Measurements from ENCODE around the gene PLCZ1. TPM values are rescaled to one million over a fixed set of nuclear protein-coding genes. Genes with fewer than 3 reads are reported as not detected.

Gene PLCZ1
- total RNA-seq, 3 donors from 2014 or later (not counting 1 experiment from before 2014, with no cell fraction given) = not detected

- no peaks in the 10 kb centered on the region for H3K36me3 ChIP-seq (ENCODE audit: control insufficient read depth, insufficient read depth, low read length)
- ATAC-seq (no peak), DNase-seq (no peak)
- H3K27me3 ChIP-seq (ENCODE audit: control insufficient read depth, insufficient read depth, low read length) = no peaks in the 10 kb centered on the region
- H3K4me1 ChIP-seq (ENCODE audit: control insufficient read depth, insufficient read depth, low read length) = no peaks in the 10 kb centered on the region
- H3K27me3 Mint-ChIP-seq (ENCODE audit: low read depth in 2 of 2) = no peaks in the 10 kb centered on the region
- no peak overlapping the region for H3K4me3 Mint-ChIP-seq
- no peaks in the 10 kb centered on the region for H3K36me3 Mint-ChIP-seq
- no peak overlapping the region for H3K4me3 ChIP-seq (ENCODE audit: low read length)
- intact Hi-C loops (cut with micrococcal nuclease) = no loop called here
- H3K27ac ChIP-seq (ENCODE audit: low read length) = no peak overlapping the region
- H3K9me3 ChIP-seq (ENCODE audit: control insufficient read depth, insufficient read depth, low read length) = no peaks in the 10 kb centered on the region
- peaks cover 11 to 14% of the 10 kb centered on the region in 2 donors for H3K9me3 Mint-ChIP-seq
- WGBS (ENCODE audit: insufficient coverage) = 80% methylated on average over 2 of the region's 3 CpGs
- no peaks in the 10 kb centered on the region for H3K4me1 Mint-ChIP-seq
- TF ChIP-seq CTCF (IDR thresholded peaks at IDR 0.05) = no peak
- no peak overlapping the region for H3K27ac Mint-ChIP-seq
These were observed 56.0 kb downstream of the PLCZ1 start for GRCh38 chr12:18681818-18682217.

- intact Hi-C loops (cut with micrococcal nuclease) = no loop called here
- Mint-ChIP-seq H3K36me3 (no peaks in the 10 kb centered on the region), H3K27ac (no peak overlapping the region), H3K27me3 (ENCODE audit: low read depth in 2 of 2) (no peaks in the 10 kb centered on the region), H3K4me1 (no peaks in the 10 kb centered on the region), H3K4me3 (no peak overlapping the region), H3K9me3 (peaks cover 12% of the 10 kb centered on the region in 2 donors)
- Histone ChIP-seq H3K36me3 (ENCODE audit: control insufficient read depth, insufficient read depth, low read length) (no peaks in the 10 kb centered on the region), H3K4me1 (ENCODE audit: control insufficient read depth, insufficient read depth, low read length) (no peaks in the 10 kb centered on the region), H3K9me3 (ENCODE audit: control insufficient read depth, insufficient read depth, low read length) (no peaks in the 10 kb centered on the region), H3K4me3 (ENCODE audit: low read length) (no peak overlapping the region), H3K27me3 (ENCODE audit: control insufficient read depth, insufficient read depth, low read length) (no peaks in the 10 kb centered on the region), H3K27ac (ENCODE audit: low read length) (no peak overlapping the region)
- TF ChIP-seq CTCF (IDR thresholded peaks at IDR 0.05) = no peak
- no peak for ATAC-seq
- 86% methylated on average over 5 of the region's 5 CpGs for WGBS (ENCODE audit: insufficient coverage)
- no peak for DNase-seq
These were observed 60.7 kb downstream of the PLCZ1 start for GRCh38 chr12:18676996-18677588.

GRCh38 chr12:18676141-18676540 is 61.7 kb downstream of the PLCZ1 start:
- Histone ChIP-seq H3K4me1 (ENCODE audit: control insufficient read depth, insufficient read depth, low read length) (no peaks in the 10 kb centered on the region), H3K9me3 (ENCODE audit: control insufficient read depth, insufficient read depth, low read length) (no peaks in the 10 kb centered on the region), H3K27ac (ENCODE audit: low read length) (no peak overlapping the region), H3K36me3 (ENCODE audit: control insufficient read depth, insufficient read depth, low read length) (no peaks in the 10 kb centered on the region), H3K27me3 (ENCODE audit: control insufficient read depth, insufficient read depth, low read length) (no peaks in the 10 kb centered on the region), H3K4me3 (ENCODE audit: low read length) (no peak overlapping the region)
- Mint-ChIP-seq H3K9me3 (peaks cover 12 to 13% of the 10 kb centered on the region in 2 donors), H3K36me3 (no peaks in the 10 kb centered on the region), H3K27me3 (ENCODE audit: low read depth in 2 of 2) (no peaks in the 10 kb centered on the region), H3K4me1 (no peaks in the 10 kb centered on the region), H3K4me3 (no peak overlapping the region), H3K27ac (no peak overlapping the region)
- TF ChIP-seq CTCF (IDR thresholded peaks at IDR 0.05) = no peak
- DNase-seq (no peak), ATAC-seq (no peak)
- intact Hi-C loops (cut with micrococcal nuclease) = no loop called here

GRCh38 chr12:18658829-18659228 is 79.0 kb downstream of the PLCZ1 start:
- no peak for ATAC-seq

More at GRCh38 chr12:18658829-18659228, 79.0 kb downstream of the PLCZ1 start:
- Mint-ChIP-seq H3K36me3 (peaks cover 10% of the 10 kb centered on the region), H3K27ac (no peak overlapping the region), H3K9me3 (peaks cover 17 to 22% of the 10 kb centered on the region in 2 donors), H3K4me3 (no peak overlapping the region), H3K4me1 (no peaks in the 10 kb centered on the region), H3K27me3 (ENCODE audit: low read depth in 2 of 2) (no peaks in the 10 kb centered on the region)
- intact Hi-C loops (cut with micrococcal nuclease) = no loop called here
- TF ChIP-seq CTCF (IDR thresholded peaks at IDR 0.05) = no peak
- Histone ChIP-seq H3K4me1 (ENCODE audit: control insufficient read depth, insufficient read depth, low read length) (no peaks in the 10 kb centered on the region), H3K27ac (ENCODE audit: low read length) (no peak overlapping the region), H3K36me3 (ENCODE audit: control insufficient read depth, insufficient read depth, low read length) (no peaks in the 10 kb centered on the region), H3K27me3 (ENCODE audit: control insufficient read depth, insufficient read depth, low read length) (no peaks in the 10 kb centered on the region), H3K9me3 (ENCODE audit: control insufficient read depth, insufficient read depth, low read length) (no peaks in the 10 kb centered on the region), H3K4me3 (ENCODE audit: low read length) (no peak overlapping the region)
- DNase-seq = no peak
